Osteocyte (in vitro differentiated cells): ENCODE data around the gene LAMB1. TPM values are rescaled to one million over a fixed set of nuclear protein-coding genes. Genes with fewer than 3 reads are reported as not detected.

Source experiments
- DNase-seq: peaks from one replicate; pipeline ENCODE4 v3.0.0; 2021; ENCODE audit warnings: mixed read lengths; ENCODE audit not compliant: unreplicated experiment; ENCODE audit errors: extremely low spot score
- H3K27ac Mint-ChIP-seq: one replicate; pipeline ENCODE4 v1.8.0; 2021; ENCODE audit warnings: mild to moderate bottlenecking, mixed read lengths; ENCODE audit not compliant: unreplicated experiment
- H3K27me3 Mint-ChIP-seq: one replicate; pipeline ENCODE4 v1.8.0; 2021; ENCODE audit warnings: mixed read lengths; ENCODE audit not compliant: unreplicated experiment
- H3K36me3 Mint-ChIP-seq: one replicate; pipeline ENCODE4 v1.8.0; 2021; ENCODE audit warnings: mixed read lengths; ENCODE audit not compliant: unreplicated experiment
- H3K4me1 Mint-ChIP-seq: one replicate; pipeline ENCODE4 v1.8.0; 2021; ENCODE audit warnings: mixed read lengths; ENCODE audit not compliant: unreplicated experiment
- H3K4me3 Mint-ChIP-seq: one replicate; pipeline ENCODE4 v1.8.0; 2021; ENCODE audit warnings: mild to moderate bottlenecking, moderate library complexity, mixed read lengths; ENCODE audit not compliant: unreplicated experiment
- H3K9me3 Mint-ChIP-seq: one replicate; pipeline ENCODE4 v1.8.0; 2021; ENCODE audit warnings: mixed read lengths; ENCODE audit not compliant: unreplicated experiment
- CTCF ChIP-seq: fragments of 200-600 bp; sonication (generic); IDR thresholded peaks from 2 replicates; pipeline ENCODE4 v1.5.0; 2021; ENCODE audit warnings: antibody characterized with exemption, mild to moderate bottlenecking, moderate library complexity
- total RNA-seq: library from RNA; stranded (reverse); gene quantifications from 2 replicates; pipeline ENCODE4 v1.2.1, GENCODE V29; 2021

Gene LAMB1
- total RNA-seq, 1 donor from 2014 or later: 1,014 TPM

GRCh38 chr7:107951896-107952295 lies 51.1 kb downstream of the LAMB1 start:
- Mint-ChIP-seq H3K4me1 (peaks cover 82% of the 10 kb centered on the region), H3K36me3 (peaks cover 75% of the 10 kb centered on the region), H3K27me3 (no peaks in the 10 kb centered on the region), H3K27ac (peak overlapping the region; percentile 84), H3K9me3 (no peaks in the 10 kb centered on the region), H3K4me3 (no peak overlapping the region)
- no peak for DNase-seq
- TF ChIP-seq CTCF: no peak

GRCh38 chr7:107951172-107951787 lies 51.7 kb downstream of the LAMB1 start:
- H3K4me3 Mint-ChIP-seq: no peak overlapping the region
- peak overlapping the region; percentile 84 for H3K27ac Mint-ChIP-seq
- H3K9me3 Mint-ChIP-seq: no peaks in the 10 kb centered on the region
- peaks cover 84% of the 10 kb centered on the region for H3K4me1 Mint-ChIP-seq
- H3K27me3 Mint-ChIP-seq: no peaks in the 10 kb centered on the region
- no peak for TF ChIP-seq CTCF
- peaks cover 77% of the 10 kb centered on the region for H3K36me3 Mint-ChIP-seq
- no peak for DNase-seq

- peaks cover 82% of the 10 kb centered on the region for H3K36me3 Mint-ChIP-seq
- H3K27me3 Mint-ChIP-seq: no peaks in the 10 kb centered on the region
- TF ChIP-seq CTCF: no peak
- peak overlapping the region; percentile 31 for H3K4me3 Mint-ChIP-seq
- peaks cover 95% of the 10 kb centered on the region for H3K4me1 Mint-ChIP-seq
- DNase-seq: no peak
- H3K27ac Mint-ChIP-seq: peak overlapping the region; percentile 86
- H3K9me3 Mint-ChIP-seq: no peaks in the 10 kb centered on the region
These were observed 53.5 kb downstream of the LAMB1 start for GRCh38 chr7:107949443-107949935.

- Mint-ChIP-seq H3K9me3 (no peaks in the 10 kb centered on the region), H3K27me3 (no peaks in the 10 kb centered on the region), H3K36me3 (peaks cover 88% of the 10 kb centered on the region), H3K27ac (peak overlapping the region; percentile 86), H3K4me3 (peak overlapping the region; percentile 48), H3K4me1 (peaks cover 99% of the 10 kb centered on the region)
- no peak for DNase-seq
- TF ChIP-seq CTCF: no peak
These were observed 54.1 kb downstream of the LAMB1 start for GRCh38 chr7:107948645-107949442.

- H3K4me3 Mint-ChIP-seq: peak overlapping the region; percentile 4
- TF ChIP-seq CTCF: no peak
- no peak for DNase-seq
- peaks cover 88% of the 10 kb centered on the region for H3K4me1 Mint-ChIP-seq
- no peaks in the 10 kb centered on the region for H3K9me3 Mint-ChIP-seq
- peaks cover 92% of the 10 kb centered on the region for H3K36me3 Mint-ChIP-seq
- H3K27me3 Mint-ChIP-seq: no peaks in the 10 kb centered on the region
- H3K27ac Mint-ChIP-seq: peak overlapping the region; percentile 86
These were observed 56.1 kb downstream of the LAMB1 start for GRCh38 chr7:107946881-107947280.
